Endometrial microvascular endothelial cells (primary cell): ENCODE measurements around the gene CDKN2A. TPM values are rescaled to one million over a fixed set of nuclear protein-coding genes. Genes with fewer than 3 reads are reported as not detected.

ENCODE experiments used
- in situ Hi-C: cut with HindIII; loops from 2 replicates; pipeline ENCODE4 v1.10.0; 2017; ENCODE audit warnings: low sequenced_read_pairs, low pct_unique_long_range_greater_than_20kb; ENCODE audit errors: inconsistent ontology term
- total RNA-seq: library from RNA; depleted of rRNA; stranded (reverse); fragments of >200 nt; gene quantifications from one replicate; pipeline ENCODE4 v1.2.3, GENCODE V29; 2015; ENCODE audit errors: inconsistent ontology term

CDKN2A gene
- total RNA-seq, 1 donor from 2014 or later = 66.2 TPM

DNA sequence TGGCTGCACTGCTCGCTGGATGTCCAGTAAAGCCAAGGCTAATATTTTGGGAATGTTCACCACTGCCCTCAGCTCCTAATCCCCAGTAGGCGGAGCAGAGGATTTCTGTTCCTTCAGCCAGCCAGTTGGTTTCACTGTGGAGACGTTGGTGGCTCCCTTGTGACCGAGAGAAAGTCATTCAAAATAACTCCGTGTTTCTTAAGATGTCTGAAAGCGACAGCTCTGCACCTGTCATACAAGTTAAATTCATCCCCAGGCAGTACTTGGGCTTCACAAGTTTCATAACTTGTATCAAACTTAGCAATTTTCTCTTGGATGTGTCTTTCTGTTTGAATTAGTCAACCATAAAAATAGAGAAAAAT lies 15.3 kb upstream of the CDKN2A start:
- in situ Hi-C loops = no loop called here

DNA sequence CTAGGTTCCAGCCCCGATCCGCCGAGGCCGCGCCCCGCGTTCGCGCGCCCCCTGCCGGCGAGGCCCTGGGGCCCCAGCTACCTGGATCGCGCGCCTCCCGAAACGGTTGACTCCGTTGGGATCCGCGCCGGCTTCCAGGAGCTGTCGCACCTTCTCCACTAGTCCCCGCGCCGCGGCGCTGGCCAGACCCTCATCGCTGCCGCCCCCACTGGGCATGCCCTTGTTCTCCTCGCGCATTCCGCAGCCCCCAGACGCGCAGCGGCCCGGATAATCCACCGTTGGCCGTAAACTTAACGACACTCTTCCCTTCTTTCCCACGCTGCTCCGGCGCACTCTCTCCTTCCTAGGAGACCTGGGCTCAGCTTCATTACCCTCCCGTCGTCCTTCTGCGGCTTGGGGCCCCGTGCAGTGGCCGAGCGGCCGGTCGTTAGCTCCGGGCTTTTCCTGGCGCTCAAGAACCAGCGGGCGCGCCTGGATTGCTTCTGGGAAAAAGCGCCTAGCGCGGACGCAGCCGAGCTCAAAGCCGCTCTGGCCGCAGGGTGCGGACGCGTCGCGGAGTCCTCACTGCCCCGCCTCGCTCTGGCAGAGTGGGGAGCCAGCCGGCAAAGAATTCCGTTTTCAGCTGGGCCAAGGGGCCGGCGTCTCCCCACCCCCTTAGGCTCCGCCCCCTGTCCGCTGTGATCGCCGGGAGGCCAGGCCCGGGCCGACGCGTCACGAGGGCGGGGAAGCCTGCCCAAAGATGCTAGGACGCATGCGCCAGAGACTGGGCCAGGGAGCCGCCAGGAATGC lies 14.7 kb upstream of the CDKN2A start, which contains the start of gene CDKN2B:
Gene CDKN2B (minus strand): TSS at position 589 of the 789 bp plus-strand sequence. CDS start 352 bp downstream, at position 237.
- in situ Hi-C loops = no loop called here

DNA sequence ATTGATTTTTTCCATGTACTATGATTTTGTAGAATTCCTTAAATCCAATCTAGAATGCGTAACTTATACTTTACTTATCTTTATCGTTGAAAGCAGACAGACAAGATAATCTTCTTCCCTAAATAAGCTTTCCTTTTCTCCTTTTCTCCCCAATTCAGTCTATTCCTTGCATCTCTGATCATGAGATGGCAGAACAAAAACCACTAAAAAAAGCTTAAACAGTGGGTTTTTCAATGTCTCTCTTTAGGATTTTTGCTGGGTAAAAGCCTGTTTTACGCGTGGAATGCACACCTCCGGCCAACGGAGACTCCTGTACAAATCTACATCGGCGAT lies 14.2 kb upstream of the CDKN2A start:
- in situ Hi-C loops = no loop called here

DNA sequence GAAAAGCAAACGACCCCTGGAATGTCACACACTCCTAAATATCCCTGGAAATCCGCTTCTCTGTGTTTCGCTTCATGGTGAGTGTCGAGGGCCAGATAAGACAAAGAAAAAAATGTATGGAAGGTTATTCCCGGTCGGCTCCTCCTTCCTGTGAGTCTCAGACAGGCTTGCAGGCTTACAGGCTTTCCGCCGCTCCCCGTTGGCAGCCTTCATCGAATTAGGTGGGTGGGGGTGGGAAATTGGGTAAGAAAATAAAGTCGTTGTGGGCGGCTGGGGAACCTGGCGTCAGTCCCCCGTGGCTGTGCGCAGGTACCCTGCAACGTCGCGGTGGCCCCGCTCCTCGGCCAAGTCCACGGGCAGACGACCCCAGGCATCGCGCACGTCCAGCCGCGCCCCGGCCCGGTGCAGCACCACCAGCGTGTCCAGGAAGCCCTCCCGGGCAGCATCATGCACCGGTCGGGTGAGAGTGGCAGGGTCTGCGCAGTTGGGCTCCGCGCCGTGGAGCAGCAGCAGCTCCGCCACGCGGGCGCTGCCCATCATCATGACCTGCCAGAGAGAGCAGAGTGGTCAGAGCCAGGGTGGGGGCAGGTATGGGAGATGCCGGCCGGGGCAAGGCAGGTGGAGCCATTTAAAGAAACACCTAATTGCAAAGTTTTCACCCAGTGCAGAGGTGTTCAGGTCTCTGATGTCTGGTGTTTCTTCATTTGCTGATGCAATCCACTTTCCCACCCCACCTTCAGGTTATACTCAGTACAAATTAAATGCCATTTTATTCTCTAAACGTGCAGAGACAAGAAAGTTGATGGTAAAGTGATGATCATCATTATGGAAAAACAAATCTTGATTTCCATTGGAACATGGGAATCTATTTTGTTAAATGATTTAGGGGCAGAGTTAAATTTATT lies 11.8 kb upstream of the CDKN2A start:
- in situ Hi-C loops = no loop called here

DNA sequence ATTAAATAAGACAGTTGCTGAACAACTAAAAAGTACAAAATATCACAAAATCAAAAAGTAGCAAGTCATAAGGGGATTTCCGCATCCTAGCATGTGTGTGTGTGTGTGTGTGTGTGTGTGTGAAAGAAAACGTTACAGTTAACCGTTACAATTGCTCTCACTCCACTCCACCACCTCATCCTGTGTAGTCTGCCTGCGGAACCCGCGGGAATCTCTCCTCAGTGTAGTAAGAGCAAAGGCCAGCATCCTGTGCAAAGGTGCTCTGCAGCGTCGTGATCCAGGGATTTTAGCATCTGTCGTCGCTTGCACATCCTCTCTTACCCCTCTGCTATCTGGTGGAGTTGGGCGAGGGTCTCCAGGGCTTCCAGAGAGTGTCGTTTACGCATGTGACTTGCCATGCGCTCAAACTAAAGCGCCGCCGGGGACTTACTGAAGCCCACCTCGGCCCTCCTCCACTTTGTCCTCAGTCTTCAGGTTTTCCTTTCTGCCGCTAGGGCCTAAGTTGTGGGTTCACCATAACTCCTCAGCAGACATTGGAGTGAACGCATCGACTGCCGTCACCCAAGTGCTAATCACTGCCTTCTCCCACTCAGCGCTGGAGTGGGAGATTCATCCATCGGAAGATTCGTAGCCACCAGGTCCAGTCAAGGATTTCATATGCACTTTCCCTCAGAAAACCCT lies 11.0 kb upstream of the CDKN2A start:
- in situ Hi-C loops = no loop called here

DNA sequence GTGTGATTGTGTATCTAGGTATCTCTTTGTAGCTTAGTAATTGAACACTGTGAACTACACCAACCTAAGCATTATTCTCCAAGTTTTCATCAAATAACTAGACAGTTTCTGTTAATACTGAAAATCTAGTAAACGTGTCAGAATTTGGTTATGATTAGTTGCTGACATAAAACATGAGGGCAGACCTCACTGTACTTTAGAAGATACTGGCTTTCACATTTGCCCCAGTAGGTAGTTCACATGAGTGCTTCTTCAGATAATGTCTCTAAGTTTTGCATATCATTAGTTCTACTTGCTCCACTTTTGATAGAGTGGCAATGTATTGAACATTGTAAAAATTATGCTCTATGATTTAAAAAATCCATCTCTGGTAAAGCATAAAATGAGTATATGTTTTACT lies 7.8 kb upstream of the CDKN2A start:
- in situ Hi-C loops = no loop called here

DNA sequence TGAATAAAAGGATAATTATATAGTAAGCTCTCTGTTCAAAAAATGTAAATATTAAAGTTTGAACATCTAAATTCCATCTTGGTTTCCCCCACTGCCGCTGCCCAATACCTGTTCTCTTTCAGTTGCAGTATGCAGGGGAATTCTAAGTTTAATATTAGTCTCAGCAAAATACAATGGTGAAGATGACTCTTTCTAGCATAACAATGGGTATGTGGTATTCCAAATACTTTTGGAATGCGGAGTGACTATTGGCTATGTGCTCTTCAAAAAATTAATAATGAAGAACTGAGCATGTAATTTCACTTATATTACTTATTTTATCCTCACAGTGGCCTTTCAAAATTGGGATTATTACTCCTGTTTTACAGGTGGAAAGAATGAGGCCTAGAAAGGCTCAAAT lies 3.8 kb upstream of the CDKN2A start:
- in situ Hi-C loops = no loop called here

DNA sequence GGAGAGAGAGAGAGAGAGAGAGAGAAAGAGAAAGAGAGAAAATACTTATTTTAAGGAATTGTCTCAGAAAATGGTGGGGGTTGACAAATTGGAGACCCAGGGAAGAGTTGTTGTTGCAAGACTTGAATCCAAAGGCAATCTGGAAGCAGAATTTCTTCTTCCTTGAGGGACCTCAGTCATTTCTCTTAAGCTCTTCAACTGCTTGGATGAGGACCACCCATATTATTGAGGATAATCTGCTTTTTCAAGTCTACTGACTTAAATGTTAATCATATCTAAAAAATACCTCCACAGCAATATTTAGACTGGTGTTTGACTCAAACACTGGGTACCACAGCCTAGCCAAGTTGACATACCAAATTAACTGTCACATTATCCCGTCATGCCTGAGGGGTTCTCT lies 3.3 kb upstream of the CDKN2A start:
- in situ Hi-C loops = no loop called here

DNA sequence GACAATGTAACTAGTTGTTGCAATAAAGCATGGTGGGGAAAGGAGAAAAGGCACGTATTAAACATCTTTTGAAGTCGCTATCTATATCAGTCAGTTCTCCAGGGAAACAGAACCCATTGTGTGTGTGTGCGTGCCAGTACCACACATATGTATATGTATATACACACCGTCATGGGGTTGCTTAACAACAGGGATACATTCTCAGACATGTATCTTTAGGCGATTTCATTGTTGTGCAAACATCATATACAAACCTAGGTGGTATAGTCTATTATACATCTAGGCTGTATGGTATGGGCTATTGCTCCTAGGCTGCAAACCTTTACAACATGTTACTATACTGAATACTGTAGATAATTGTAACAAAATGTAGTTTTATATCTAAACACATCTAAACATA lies 2.7 kb upstream of the CDKN2A start:
- in situ Hi-C loops = no loop called here

DNA sequence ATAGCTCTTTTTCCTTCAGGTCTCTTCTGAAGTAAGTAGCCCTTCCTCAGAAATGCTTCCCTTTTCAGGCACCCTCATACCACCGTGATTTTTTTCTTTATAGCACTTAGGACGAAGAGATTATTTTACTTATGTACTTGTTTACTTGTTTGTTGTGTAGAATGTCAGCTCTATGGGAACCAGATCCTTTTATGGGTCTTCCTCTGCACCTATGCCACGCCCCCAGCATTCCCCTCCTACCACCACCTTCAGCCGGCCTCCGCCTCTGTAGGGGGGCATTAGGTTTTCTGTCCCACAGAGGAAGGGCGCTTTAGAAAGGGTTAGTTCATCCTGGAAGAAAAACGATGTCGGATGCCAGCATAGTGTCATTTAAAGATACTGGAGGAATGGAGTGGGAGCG lies 2.2 kb upstream of the CDKN2A start:
- in situ Hi-C loops = no loop called here

DNA sequence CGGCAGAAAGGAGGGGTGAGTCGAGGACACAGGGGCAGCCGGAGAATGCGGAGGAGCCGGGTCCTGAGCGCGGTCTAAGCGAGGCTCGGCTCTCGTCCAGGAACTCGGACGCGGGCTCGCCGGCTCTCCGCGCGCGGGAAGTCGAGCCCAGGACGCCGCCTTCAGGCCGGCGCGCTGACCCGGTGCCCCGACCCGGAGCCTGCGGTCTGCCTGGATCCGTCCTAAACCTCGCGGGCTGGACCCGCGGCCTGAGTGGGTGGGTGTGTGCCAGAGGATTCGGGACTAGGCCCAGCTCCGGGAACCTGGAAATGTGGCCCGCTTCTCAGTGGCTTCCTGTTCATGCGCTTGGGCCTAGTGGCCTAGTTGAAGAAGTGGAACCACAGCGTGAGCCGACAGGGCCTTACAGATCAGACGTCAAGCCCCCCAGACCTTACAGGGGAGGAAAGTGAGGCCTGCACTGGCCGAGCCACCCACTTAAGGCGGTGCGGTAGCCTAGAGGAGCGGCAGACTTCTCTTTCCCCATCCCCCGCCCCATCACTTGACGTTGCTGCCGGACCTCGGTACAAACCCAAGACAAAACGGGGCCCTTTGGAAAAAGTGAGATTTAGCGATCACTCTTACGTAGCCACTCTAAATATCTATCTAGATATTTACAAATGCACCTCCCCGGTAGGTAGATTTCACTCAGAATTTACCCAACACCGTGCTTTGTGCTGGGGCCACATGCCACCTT lies 1.6 kb upstream of the CDKN2A start:
- in situ Hi-C loops = no loop called here

DNA sequence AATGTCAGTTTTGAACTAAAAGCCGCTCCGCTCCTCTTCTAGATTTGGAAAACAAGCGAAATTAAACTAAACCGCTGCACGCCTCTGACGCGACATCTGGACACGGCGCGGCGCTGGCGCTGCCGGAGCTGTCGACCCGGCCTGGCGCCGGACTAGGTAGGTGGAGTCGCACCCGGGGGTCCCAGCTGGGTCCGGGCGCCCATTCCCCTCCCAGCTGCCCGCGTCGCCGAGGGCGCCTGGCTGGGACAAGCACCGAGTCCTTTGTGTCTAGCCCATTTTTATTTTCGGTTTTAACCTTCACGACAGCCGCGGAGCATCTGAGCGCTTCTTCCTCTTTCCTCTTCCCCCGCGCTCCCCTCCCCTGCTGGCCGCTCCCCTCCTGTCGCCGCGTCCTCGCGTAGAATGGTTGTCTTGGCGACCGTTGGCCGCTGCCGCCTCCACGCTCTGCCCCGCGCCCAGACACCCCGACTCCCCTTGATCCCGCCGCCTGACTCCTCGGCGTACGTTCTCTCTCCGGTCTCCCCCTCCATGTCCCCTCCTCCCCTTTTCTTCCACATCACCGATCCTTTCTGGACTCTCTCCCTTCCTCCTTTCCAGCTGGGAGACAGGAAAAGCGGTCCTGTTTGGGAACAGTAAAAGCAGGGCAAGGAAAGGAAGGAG lies 944 bp upstream of the CDKN2A start:
- in situ Hi-C loops = no loop called here

DNA sequence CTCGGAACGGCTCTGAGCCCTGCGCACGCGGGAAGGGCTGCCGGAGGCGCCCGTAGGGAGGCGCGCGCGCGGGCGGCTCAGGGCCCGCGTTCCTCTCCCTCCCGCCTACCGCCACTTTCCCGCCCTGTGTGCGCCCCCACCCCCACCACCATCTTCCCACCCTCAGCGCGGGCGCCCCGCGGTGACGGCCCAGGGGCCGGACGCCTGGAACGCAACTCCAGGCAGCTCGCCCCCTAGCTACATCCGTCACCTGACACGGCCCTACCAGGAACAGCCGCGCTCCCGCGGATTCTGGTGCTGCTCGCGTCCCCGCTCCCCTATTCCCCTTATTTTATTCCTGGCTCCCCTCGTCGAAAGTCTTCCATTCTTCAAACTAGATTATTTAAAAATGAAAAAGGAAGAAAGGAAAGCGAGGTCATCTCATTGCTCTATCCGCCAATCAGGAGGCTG lies 389 bp upstream of the CDKN2A start, which contains the start of gene CDKN2B-AS1:
Gene CDKN2B-AS1 (plus strand): TSS at position 236 of the 450 bp plus-strand sequence.
- in situ Hi-C loops = no loop called here

DNA sequence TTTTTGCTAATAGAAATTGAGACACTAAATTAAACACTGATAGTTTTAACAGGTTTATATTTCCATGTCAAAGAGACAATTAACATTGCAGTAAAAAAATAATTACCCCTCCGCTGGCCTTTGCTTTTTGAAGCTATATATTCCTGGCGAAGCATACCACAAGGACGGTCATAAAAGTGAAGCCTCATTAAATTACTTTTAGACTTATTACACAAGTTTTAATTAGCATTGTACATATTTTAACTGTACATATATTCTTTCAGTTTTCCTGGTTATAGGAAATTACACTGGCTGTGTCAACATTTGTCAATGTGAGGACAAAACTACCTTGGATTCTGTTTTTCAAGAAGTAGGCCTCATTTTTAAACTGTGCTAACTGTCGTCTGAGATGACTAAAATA lies 1.2 kb downstream of the CDKN2A start:
- in situ Hi-C loops = no loop called here

DNA sequence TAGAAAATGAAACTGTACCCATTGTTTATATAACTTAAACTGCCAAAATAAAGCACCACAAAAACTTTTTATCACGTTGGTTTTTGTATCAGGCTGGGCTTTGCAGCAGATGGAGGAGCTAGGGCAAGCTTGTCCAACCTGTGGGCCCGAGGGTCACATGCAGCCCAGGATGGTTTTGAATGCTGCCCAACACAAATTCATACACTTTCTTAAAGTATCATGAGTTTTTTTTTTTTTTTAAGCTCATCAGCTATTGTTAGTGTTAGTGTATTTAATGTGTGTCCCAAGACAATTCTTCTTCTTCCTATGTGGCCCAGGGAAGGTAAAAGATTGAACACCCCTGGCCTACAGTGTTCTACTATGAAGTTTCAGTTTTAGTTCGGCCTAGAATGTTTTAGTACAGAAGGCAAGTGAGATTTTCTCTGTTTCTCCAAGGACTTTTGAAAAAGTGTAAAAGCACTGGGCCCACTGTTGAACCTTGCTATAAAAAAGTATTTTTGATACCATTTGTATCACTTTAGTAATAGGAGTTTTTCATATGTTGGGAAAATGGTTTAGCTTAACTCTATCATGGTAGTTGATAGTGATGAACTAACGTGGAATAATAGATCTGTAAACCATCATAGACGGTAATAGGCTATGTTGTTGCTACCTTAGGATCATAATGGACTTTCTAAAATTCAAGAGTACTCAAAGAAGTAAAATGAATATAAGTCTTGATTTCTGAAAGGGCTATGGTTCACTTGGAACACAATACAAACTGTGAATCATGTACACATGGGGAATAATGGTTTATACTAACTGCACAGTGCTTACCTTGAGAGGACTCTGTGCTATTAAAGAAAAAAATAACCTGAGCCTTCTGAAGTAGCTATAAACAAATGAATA lies 2.9 kb downstream of the CDKN2A start:
- in situ Hi-C loops = no loop called here

DNA sequence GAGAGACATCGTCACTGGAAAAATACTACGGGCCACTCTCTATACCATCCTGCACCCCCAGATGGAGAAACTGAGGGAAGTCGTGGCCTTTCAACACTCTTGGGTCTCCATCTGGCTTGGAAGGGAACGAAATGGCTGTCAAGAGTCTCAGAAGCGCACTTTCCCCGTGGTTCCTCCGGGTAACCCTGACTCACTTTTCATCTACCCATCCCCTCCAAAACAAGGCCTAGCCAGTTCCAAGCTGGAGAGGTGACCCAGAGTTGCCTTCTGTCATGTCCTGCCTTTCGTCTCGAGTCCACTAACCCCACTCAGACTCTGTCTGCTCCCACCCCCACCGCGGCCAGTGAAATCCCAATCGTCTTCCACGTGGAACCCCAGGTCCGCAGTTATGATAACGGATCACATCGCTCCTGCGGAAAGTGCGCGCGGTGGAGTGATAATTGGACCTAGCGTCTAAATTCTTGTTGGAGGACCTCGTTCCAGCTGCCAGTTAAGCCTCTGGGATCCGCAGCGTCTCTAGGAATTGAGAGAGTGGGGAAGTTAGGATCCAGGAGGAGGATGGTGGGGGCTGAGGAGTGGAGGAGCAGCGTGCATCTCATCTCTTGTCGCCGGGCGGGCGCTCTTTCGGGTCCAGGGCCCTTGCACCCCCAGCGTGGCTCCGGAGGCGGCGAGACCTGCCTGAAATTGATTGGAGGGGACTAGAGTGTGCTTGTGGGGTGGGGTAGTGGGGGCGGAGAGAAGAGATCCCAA lies 4.6 kb downstream of the CDKN2A start:
- in situ Hi-C loops = no loop called here
